Measurements from ENCODE around the gene HSPBP1.

DNA sequence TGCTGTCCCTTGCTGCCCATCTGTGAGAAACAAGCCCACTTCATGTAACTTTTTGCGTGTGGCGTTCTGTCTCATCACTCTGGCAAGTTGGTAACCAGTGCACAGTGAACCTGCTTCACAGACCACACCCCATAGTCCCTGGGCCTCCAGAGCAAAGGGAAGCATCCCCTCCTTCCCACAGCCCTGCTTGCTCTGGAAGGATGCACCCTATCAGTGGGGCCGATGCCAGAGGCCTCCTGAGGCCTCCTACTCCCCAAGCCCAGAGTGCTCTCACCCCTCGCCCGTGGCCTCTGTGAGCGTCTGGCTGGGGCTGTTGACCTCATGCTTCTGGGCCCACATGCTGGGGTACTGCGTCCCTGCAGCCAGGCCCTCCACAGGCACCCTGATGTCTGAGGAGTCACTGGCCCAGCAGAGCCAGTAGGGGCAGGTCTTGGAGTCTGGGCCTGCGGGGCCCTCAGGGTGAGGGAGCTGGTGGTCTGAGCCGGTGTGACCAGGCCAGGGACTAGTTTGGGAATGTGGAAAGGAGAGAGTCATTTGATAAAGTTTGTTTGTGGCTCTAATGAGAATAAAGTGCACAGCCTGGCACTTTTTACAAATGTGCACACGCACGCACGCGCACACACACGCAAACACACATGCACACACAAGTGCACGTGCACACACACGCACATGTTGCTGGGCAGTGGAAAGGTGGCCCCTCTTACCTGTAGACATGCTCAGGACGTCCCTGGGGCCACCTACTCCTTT is 56.4 kb downstream of the HSPBP1 start:
- TF ChIP-seq CTCF (conservative IDR thresholded peaks at IDR 0.05; ENCODE audit: low read depth, low read length) (no peak), POLR2A (IDR thresholded peaks at IDR 0.05; ENCODE audit: low read depth, low read length) (no peak), MXI1 (IDR thresholded peaks at IDR 0.05; ENCODE audit: borderline replicate concordance, low read depth, low read length) (no peak), RAD21 (IDR thresholded peaks at IDR 0.05; ENCODE audit: low read length) (no peak), RCOR1 (IDR thresholded peaks at IDR 0.05; ENCODE audit: insufficient replicate concordance, low read length) (no peak), FOS (IDR thresholded peaks at IDR 0.05; ENCODE audit: low read depth, low read length) (no peak), CHD1 (IDR thresholded peaks at IDR 0.05; ENCODE audit: low read depth, low read length) (no peak)
